Fibroblast of lung (primary cell): ENCODE data around the gene CDH5. TPM values are rescaled to one million over a fixed set of nuclear protein-coding genes. Genes with fewer than 3 reads are reported as not detected.

Experiments
- DNase-seq, 2 donors: peaks; one replicate each; pipeline versions ENCODE4 v3.0.0 to v3.0.0-alpha.2; 2010; ENCODE audit warnings: low read depth in 2 of 2
- H2AFZ ChIP-seq: 2 replicates; pipeline ENCODE4 v1.5.1; 2012; ENCODE audit warnings: low read length, control low read depth, inconsistent platforms
- H3K27ac ChIP-seq: 2 replicates; pipeline ENCODE4 v1.5.1; 2011; ENCODE audit warnings: low read length, control low read depth; ENCODE audit not compliant: insufficient read depth
- H3K27me3 ChIP-seq: 2 replicates; pipeline ENCODE4 v1.5.1; 2011; ENCODE audit warnings: mild to moderate bottlenecking, low read length; ENCODE audit not compliant: control insufficient read depth, insufficient read depth
- H3K36me3 ChIP-seq: 2 replicates; pipeline ENCODE4 v1.5.1; 2011; ENCODE audit warnings: low read length; ENCODE audit not compliant: control insufficient read depth, insufficient read depth
- H3K4me1 ChIP-seq: 2 replicates; pipeline ENCODE4 v1.5.1; 2011; ENCODE audit warnings: low read length; ENCODE audit not compliant: control insufficient read depth, insufficient read depth; ENCODE audit errors: extremely low read depth
- H3K4me2 ChIP-seq: 2 replicates; pipeline ENCODE4 v1.5.1; 2011; ENCODE audit warnings: low read length, control low read depth; ENCODE audit not compliant: insufficient read depth; ENCODE audit errors: extremely low read depth
- H3K4me3 ChIP-seq, 4 experiments: fragments of 200-600 bp in 1 of 4; sonication (generic) in 1 of 4; replicated peaks in 1 of 4; 2 replicates each; pipeline ENCODE4 v1.5.1; 2011 to 2016; ENCODE audit warnings: low read length in 4 of 4, low read depth in 3 of 4, mild to moderate bottlenecking in 3 of 4, control low read depth in 2 of 4, inconsistent platforms in 1 of 4, mixed read lengths in 1 of 4; ENCODE audit not compliant: insufficient read depth in 1 of 4; ENCODE audit errors: control extremely low read depth in 1 of 4
- H3K79me2 ChIP-seq: 2 replicates; pipeline ENCODE4 v1.5.1; 2012; ENCODE audit warnings: mild to moderate bottlenecking, low read length, inconsistent platforms; ENCODE audit not compliant: control insufficient read depth, insufficient read depth
- H3K9ac ChIP-seq: 2 replicates; pipeline ENCODE4 v1.5.1; 2011; ENCODE audit warnings: mild to moderate bottlenecking, low read length, control low read depth; ENCODE audit not compliant: insufficient read depth
- H3K9me3 ChIP-seq: 2 replicates; pipeline ENCODE4 v1.5.1; 2012; ENCODE audit warnings: low read depth, low read length; ENCODE audit not compliant: control insufficient read depth, insufficient read depth
- H4K20me1 ChIP-seq: 2 replicates; pipeline ENCODE4 v1.5.1; 2011; ENCODE audit warnings: low read length; ENCODE audit not compliant: control insufficient read depth, insufficient read depth; ENCODE audit errors: extremely low read depth
- EZH2 ChIP-seq: IDR thresholded peaks from 2 replicates; pipeline ENCODE4 v1.5.1; 2012; ENCODE audit warnings: low read length, control low read depth, mild to moderate bottlenecking; ENCODE audit errors: missing control alignments
- polyA plus RNA-seq, 2 donors: library from polyadenylated mRNA; depleted of rRNA in 1 of 2; stranded (reverse) in 1 of 2; unstranded in 1 of 2; fragments of >200 nt; gene quantifications; 2 replicates each; pipeline ENCODE4 v1.2.1, GENCODE V29; 2011 to 2012; ENCODE audit warnings: missing spikeins in 1 of 2
- total RNA-seq: library from RNA; depleted of rRNA; stranded (reverse); fragments of >200 nt; gene quantifications from 2 replicates; pipeline ENCODE4 v1.2.1, GENCODE V29; 2014
- TF ChIP-seq, protein P1 (sequence below), 2 donors: IDR thresholded peaks in 1 of 2; conservative IDR thresholded peaks in 1 of 2; 1 replicate in 1 of 2; 2 replicates in 1 of 2; pipeline ENCODE4 v1.5.1; 2011 to 2012; ENCODE audit warnings: low read length in 2 of 2, control low read depth in 1 of 2, inconsistent platforms in 1 of 2, low read depth in 1 of 2, mild to moderate bottlenecking in 1 of 2

Gene CDH5
- total and polyA plus RNA-seq, 2 donors (not counting 1 experiment from before 2014, with no cell fraction given), result 0.02 TPM; not detected in 1

DNA sequence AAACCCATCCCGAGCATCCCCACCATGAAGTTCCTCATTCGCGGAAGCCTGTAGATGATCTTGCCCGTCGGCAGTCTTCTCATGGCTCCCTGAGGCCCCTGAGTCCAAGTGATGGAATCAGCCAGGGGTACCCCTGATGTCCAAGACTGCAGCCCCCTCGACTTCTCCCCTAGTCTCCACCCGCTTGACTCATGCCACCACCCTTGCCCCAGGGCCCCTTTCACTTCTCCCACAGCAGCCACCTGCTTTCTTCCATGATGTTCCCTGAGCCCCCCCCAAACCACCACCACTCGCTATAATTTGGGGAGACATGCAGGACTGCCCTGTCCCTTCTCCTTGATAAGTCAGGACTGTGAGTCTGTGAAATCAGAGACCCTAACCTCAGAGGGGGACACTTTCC, 72.0 kb downstream of the CDH5 start:
- no peaks in the 10 kb centered on the region for H3K27me3 ChIP-seq
- TF ChIP-seq, protein P1, sequence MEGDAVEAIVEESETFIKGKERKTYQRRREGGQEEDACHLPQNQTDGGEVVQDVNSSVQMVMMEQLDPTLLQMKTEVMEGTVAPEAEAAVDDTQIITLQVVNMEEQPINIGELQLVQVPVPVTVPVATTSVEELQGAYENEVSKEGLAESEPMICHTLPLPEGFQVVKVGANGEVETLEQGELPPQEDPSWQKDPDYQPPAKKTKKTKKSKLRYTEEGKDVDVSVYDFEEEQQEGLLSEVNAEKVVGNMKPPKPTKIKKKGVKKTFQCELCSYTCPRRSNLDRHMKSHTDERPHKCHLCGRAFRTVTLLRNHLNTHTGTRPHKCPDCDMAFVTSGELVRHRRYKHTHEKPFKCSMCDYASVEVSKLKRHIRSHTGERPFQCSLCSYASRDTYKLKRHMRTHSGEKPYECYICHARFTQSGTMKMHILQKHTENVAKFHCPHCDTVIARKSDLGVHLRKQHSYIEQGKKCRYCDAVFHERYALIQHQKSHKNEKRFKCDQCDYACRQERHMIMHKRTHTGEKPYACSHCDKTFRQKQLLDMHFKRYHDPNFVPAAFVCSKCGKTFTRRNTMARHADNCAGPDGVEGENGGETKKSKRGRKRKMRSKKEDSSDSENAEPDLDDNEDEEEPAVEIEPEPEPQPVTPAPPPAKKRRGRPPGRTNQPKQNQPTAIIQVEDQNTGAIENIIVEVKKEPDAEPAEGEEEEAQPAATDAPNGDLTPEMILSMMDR (conservative IDR thresholded peaks at IDR 0.05 in 1 of 2, IDR thresholded peaks at IDR 0.05 in 1 of 2; ENCODE audit: low read depth in 1 of 2, low read length in 2 of 2), result no peak
- TF ChIP-seq EZH2, result no peak
- no peak overlapping the region for H3K4me2 ChIP-seq
- no peak overlapping the region for H3K9ac ChIP-seq
- H2AFZ ChIP-seq, result no peak overlapping the region
- H3K36me3 ChIP-seq, result no peaks in the 10 kb centered on the region
- H3K4me1 ChIP-seq, result no peaks in the 10 kb centered on the region
- no peak for DNase-seq
- H3K4me3 ChIP-seq, result no peak overlapping the region
- H3K9me3 ChIP-seq, result no peaks in the 10 kb centered on the region
- no peaks in the 10 kb centered on the region for H4K20me1 ChIP-seq
- H3K27ac ChIP-seq, result no peak overlapping the region
- H3K79me2 ChIP-seq, result no peaks in the 10 kb centered on the region

DNA sequence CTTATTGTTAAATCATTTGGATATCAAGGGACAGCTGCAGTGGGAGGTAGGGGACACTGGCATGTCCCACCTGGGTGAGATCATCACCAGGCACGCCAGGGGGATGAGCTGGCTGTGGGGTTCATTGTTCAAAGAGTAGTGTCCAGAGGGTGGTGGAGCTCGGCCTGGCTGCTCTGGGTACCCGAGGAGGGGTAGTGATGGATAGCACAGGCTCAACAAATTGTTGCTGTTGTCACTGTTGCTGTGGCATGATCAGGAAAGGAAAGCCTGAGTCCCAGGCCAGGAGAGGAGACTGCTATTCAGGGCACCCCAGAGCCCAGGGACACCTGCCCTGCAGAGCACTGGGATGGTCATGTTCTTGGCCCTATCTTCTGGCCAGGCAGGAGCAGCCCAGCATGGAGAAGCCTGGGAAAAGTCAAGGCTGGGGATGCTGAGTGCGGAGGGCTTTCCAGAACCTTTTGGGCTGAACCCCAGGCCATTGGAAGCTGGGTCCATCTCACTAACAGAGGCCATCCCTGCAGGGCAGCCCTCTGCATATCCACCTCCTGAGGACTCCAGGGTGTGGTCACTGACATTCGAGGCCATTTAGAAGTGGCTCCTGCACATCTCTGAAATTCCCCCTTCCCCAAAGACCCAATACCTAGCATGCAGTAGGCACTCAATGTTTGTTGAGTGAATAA, 72.7 kb downstream of the CDH5 start:
- TF ChIP-seq, protein P1 (conservative IDR thresholded peaks at IDR 0.05 in 1 of 2, IDR thresholded peaks at IDR 0.05 in 1 of 2; ENCODE audit: low read depth in 1 of 2, low read length in 2 of 2), result no peak
- no peak for TF ChIP-seq EZH2
- DNase-seq, result no peak
- Histone ChIP-seq H3K9ac (no peak overlapping the region), H3K27ac (no peak overlapping the region), H3K9me3 (no peaks in the 10 kb centered on the region), H3K27me3 (no peaks in the 10 kb centered on the region), H3K79me2 (no peaks in the 10 kb centered on the region), H3K4me2 (no peak overlapping the region), H4K20me1 (no peaks in the 10 kb centered on the region), H2AFZ (no peak overlapping the region), H3K4me3 (no peak overlapping the region), H3K4me1 (no peaks in the 10 kb centered on the region), H3K36me3 (no peaks in the 10 kb centered on the region)

DNA sequence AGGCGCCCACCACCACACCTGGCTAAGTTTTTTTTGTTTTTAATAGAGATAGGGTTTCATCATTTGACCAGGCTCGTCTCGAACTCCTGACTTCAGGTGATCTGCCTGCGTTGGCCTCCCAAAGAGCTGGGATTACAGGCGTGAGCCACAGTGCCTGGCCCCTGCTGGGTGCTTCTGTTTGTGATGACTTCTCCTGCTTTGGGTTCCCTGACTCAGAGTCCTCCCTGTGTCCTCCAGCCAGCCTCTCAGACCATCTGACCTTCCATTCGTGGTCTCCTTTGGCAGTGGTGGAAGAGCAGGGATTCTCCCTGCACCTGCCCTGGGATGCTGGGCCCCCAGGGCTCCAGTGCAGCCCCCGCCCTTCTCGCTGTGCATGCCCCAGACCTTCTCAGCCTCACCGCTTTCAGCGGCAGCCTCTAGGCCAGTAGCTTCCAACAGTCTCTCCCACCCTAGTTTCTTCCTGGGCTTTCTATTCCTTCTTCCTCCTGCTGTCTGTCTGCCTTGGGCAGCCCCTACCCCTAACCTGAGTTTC, 73.8 kb downstream of the CDH5 start:
- TF ChIP-seq, protein P1 (conservative IDR thresholded peaks at IDR 0.05 in 1 of 2, IDR thresholded peaks at IDR 0.05 in 1 of 2; ENCODE audit: low read depth in 1 of 2, low read length in 2 of 2), result no peak
- TF ChIP-seq EZH2, result no peak
- H3K9me3 ChIP-seq, result no peaks in the 10 kb centered on the region
- no peak for DNase-seq

More for the DNA sequence above, 73.8 kb downstream of the CDH5 start:
- no peaks in the 10 kb centered on the region for H3K79me2 ChIP-seq
- H3K4me1 ChIP-seq, result no peaks in the 10 kb centered on the region
- no peak overlapping the region for H3K27ac ChIP-seq
- no peak overlapping the region for H3K9ac ChIP-seq
- no peak overlapping the region for H3K4me2 ChIP-seq
- no peak overlapping the region for H2AFZ ChIP-seq
- H3K36me3 ChIP-seq, result no peaks in the 10 kb centered on the region
- H4K20me1 ChIP-seq, result no peaks in the 10 kb centered on the region
- H3K4me3 ChIP-seq, result no peak overlapping the region
- peaks cover 2% of the 10 kb centered on the region for H3K27me3 ChIP-seq
